ENCODE measurements around the gene RMND1.

RMND1 gene, protein sequence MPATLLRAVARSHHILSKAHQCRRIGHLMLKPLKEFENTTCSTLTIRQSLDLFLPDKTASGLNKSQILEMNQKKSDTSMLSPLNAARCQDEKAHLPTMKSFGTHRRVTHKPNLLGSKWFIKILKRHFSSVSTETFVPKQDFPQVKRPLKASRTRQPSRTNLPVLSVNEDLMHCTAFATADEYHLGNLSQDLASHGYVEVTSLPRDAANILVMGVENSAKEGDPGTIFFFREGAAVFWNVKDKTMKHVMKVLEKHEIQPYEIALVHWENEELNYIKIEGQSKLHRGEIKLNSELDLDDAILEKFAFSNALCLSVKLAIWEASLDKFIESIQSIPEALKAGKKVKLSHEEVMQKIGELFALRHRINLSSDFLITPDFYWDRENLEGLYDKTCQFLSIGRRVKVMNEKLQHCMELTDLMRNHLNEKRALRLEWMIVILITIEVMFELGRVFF

DNA sequence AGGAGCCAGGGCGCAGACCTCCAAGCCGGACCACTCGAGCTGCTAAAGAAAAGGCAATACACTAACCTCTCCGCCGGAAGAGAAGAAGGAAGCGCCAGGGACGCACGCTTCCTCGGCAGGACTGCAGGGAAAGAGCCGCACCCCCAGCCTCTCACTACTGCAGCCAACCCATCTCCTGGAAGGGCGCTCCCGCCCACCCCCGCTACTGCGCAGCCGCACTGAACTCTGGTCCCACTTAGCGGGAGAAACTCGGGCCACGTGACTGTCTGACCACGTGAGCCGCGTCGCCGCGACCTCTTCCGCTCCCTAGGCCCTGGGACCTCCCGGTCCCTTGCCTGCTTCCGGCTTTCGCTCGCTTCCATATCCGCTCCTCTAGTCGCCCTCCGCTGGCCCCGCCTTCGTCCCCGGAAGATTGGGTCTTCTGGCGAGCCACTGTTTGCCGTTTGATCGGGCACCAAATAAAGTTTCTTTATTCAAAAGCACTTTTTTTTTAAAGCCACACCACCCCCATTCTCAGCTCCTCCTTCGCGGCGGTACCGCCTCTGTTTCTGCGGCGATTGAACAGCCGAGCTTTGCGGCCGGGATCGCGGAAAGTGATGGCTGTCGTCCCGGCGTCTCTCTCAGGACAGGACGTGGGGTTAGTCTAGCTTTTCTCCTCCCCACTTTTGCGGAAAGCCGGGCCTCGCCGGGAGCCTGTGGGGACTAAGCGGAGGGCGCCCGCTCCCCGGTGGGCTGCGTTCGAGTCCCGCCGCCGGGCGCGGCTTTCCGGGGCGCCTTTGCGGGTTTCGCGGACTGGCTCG, at the start of gene RMND1:
RMND1 (minus strand) TSS at position 177 of the 800 bp plus-strand sequence. CDS start 6,315 bp downstream, outside the sequence.
- peak within 1 kb of the TSS; percentile 86 to 92 for H3K9ac ChIP-seq (ENCODE audit: low read depth in 1 of 2, low read length in 2 of 2)
- H3K4me1 ChIP-seq (ENCODE audit: control insufficient read depth in 2 of 2, insufficient read depth in 2 of 2, low read length in 2 of 2) = peaks cover 13 to 14% of the 10 kb centered on the region in 2 donors
- H3K36me3 ChIP-seq (ENCODE audit: control insufficient read depth in 2 of 2, insufficient read depth in 2 of 2, low read length in 2 of 2) = peaks cover 0 to 2% of the 10 kb centered on the region in 2 donors
- no peaks in the 10 kb centered on the region for H3K9me3 ChIP-seq (ENCODE audit: control insufficient read depth in 2 of 2, low read length in 2 of 2)
- peak within 1 kb of the TSS; percentile 85 to 91 for H3K27ac ChIP-seq (ENCODE audit: low read depth in 2 of 2, low read length in 2 of 2)
- H3K4me3 ChIP-seq (ENCODE audit: low read length in 2 of 2) = peak within 1 kb of the TSS; percentile 86 to 99
- H3K27me3 ChIP-seq (ENCODE audit: control insufficient read depth in 2 of 2, insufficient read depth in 2 of 2, low read length in 2 of 2) = no peaks in the 10 kb centered on the region

DNA sequence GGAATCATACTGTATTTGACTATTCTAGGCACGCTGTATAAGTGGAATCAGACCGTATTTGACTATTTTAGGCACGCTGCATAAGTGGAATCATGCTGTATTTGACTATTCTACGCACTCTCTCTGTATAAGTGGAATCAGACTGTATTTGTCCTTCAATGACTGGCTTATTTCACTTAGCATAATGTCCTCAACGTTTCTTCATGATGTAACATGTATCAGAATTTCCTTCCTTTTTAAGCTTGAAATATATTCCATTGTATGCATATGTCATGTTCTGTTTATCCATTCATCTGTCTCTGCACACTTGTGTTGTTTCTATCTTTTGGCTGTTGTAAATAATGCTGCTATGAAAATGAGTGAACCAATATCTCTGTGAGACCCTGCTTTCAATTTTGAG, 47.6 kb upstream of the RMND1 start:
- no peaks in the 10 kb centered on the region for H3K4me1 ChIP-seq (ENCODE audit: control insufficient read depth in 2 of 2, insufficient read depth in 2 of 2, low read length in 2 of 2)
- H3K4me3 ChIP-seq (ENCODE audit: low read length in 2 of 2) = no peak overlapping the region
- no peaks in the 10 kb centered on the region for H3K9me3 ChIP-seq (ENCODE audit: control insufficient read depth in 2 of 2, low read length in 2 of 2)
- no peaks in the 10 kb centered on the region for H3K36me3 ChIP-seq (ENCODE audit: control insufficient read depth in 2 of 2, insufficient read depth in 2 of 2, low read length in 2 of 2)
- H3K27ac ChIP-seq (ENCODE audit: low read depth in 2 of 2, low read length in 2 of 2) = no peak overlapping the region
- no peak overlapping the region for H3K9ac ChIP-seq (ENCODE audit: low read depth in 1 of 2, low read length in 2 of 2)
- peaks cover 4 to 5% of the 10 kb centered on the region in 2 donors for H3K27me3 ChIP-seq (ENCODE audit: control insufficient read depth in 2 of 2, insufficient read depth in 2 of 2, low read length in 2 of 2)

DNA sequence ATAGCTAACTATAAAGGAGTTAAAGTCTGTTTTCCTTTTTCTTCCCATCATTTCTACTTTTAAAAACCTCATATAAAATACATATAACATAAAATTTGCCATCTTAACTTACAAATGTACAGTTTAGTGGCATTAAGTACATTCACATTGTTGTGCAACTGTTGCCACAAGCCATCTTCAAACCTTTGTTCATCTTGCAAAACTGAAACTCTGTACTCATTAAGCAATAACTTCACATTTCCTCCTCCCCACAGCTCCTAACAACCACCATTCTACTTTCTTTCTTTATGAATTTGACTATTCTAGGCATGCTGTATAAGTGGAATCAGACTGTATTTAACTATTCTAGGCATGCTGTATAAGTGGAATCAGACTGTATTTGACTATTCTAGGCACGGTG, 46.4 kb upstream of the RMND1 start:
- Histone ChIP-seq H3K4me3 (ENCODE audit: low read length in 2 of 2) (no peak overlapping the region), H3K27ac (ENCODE audit: low read depth in 2 of 2, low read length in 2 of 2) (peak overlapping the region in 1 of 2 donors; percentile 5), H3K9ac (ENCODE audit: low read depth in 1 of 2, low read length in 2 of 2) (no peak overlapping the region)

DNA sequence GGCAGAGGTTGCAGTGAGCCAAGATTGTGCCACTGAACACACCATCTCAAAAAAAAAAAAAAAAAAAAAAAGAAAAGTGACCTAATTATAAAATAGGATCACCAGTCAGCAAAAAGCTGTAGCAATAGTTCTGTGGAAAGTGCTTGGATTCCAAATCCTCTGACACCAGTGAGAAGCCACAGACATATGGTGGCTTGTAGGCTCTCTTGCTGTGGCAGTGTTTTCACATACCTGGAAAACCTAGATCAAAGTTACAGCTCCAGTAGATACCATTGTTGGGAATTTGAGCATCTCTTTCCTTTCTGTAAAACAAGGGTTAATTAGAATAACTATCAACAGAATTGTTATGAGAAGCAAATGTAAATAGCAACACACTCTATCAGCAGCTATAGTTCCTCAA, 46.0 kb upstream of the RMND1 start:
- H3K9me3 ChIP-seq (ENCODE audit: control insufficient read depth in 2 of 2, low read length in 2 of 2) = no peaks in the 10 kb centered on the region
- H3K4me3 ChIP-seq (ENCODE audit: low read length in 2 of 2) = no peak overlapping the region
- peaks cover 13 to 17% of the 10 kb centered on the region in 2 donors for H3K27me3 ChIP-seq (ENCODE audit: control insufficient read depth in 2 of 2, insufficient read depth in 2 of 2, low read length in 2 of 2)
- H3K9ac ChIP-seq (ENCODE audit: low read depth in 1 of 2, low read length in 2 of 2) = no peak overlapping the region
- no peaks in the 10 kb centered on the region for H3K4me1 ChIP-seq (ENCODE audit: control insufficient read depth in 2 of 2, insufficient read depth in 2 of 2, low read length in 2 of 2)
- H3K27ac ChIP-seq (ENCODE audit: low read depth in 2 of 2, low read length in 2 of 2) = peak overlapping the region; percentile 5 to 11
- H3K36me3 ChIP-seq (ENCODE audit: control insufficient read depth in 2 of 2, insufficient read depth in 2 of 2, low read length in 2 of 2) = no peaks in the 10 kb centered on the region

More for the DNA sequence above, 46.4 kb upstream of the RMND1 start:
- no peaks in the 10 kb centered on the region for H3K36me3 ChIP-seq (ENCODE audit: control insufficient read depth in 2 of 2, insufficient read depth in 2 of 2, low read length in 2 of 2)
- no peaks in the 10 kb centered on the region for H3K4me1 ChIP-seq (ENCODE audit: control insufficient read depth in 2 of 2, insufficient read depth in 2 of 2, low read length in 2 of 2)
- no peaks in the 10 kb centered on the region for H3K9me3 ChIP-seq (ENCODE audit: control insufficient read depth in 2 of 2, low read length in 2 of 2)
- peaks cover 13 to 14% of the 10 kb centered on the region in 2 donors for H3K27me3 ChIP-seq (ENCODE audit: control insufficient read depth in 2 of 2, insufficient read depth in 2 of 2, low read length in 2 of 2)

DNA sequence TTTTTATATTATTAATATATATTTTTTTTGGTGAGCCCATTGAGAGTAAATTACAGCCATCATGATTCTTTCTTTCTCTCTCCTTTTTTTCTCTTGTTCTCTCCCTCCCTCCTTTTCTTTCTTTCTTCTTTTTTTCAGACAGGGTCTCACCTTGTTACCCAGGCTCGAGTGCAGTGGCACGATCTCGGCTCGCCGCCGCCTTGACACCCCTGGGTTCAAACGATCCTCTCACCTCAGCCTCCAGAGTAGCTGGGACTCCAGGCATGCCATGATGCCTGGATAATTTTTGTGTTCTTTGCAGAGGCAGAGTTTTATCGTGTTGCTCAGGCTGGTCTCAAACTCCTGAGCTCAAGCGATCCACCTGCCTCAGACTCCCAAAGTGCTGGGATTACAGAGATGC, 43.5 kb upstream of the RMND1 start:
- no peak overlapping the region for H3K27ac ChIP-seq (ENCODE audit: low read depth in 2 of 2, low read length in 2 of 2)

DNA sequence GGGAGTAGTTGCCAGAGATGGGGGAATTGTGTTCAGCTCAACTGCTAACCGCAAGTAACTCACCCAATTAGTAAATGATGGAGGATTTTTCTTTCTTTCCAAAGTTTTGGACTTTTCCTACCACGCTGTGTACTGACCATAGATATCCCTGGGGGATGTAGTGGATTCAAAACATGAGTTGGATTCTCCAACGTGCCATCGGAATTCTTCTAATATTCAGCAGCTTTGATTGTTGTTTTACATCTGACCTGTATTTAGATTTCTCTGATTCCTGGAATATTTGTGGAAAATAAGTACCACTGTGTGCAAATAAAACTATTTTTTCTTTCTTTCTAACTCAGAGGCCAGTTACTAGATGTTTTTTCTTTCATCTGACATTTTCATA, 43.0 kb upstream of the RMND1 start:
- H3K27me3 ChIP-seq (ENCODE audit: control insufficient read depth in 2 of 2, insufficient read depth in 2 of 2, low read length in 2 of 2) = peaks cover 13 to 17% of the 10 kb centered on the region in 2 donors

More for the DNA sequence above, 43.5 kb upstream of the RMND1 start:
- Histone ChIP-seq H3K4me1 (ENCODE audit: control insufficient read depth in 2 of 2, insufficient read depth in 2 of 2, low read length in 2 of 2) (no peaks in the 10 kb centered on the region), H3K9ac (ENCODE audit: low read depth in 1 of 2, low read length in 2 of 2) (no peak overlapping the region), H3K4me3 (ENCODE audit: low read length in 2 of 2) (no peak overlapping the region), H3K27me3 (ENCODE audit: control insufficient read depth in 2 of 2, insufficient read depth in 2 of 2, low read length in 2 of 2) (peaks cover 13 to 17% of the 10 kb centered on the region in 2 donors), H3K36me3 (ENCODE audit: control insufficient read depth in 2 of 2, insufficient read depth in 2 of 2, low read length in 2 of 2) (no peaks in the 10 kb centered on the region), H3K9me3 (ENCODE audit: control insufficient read depth in 2 of 2, low read length in 2 of 2) (no peaks in the 10 kb centered on the region)

DNA sequence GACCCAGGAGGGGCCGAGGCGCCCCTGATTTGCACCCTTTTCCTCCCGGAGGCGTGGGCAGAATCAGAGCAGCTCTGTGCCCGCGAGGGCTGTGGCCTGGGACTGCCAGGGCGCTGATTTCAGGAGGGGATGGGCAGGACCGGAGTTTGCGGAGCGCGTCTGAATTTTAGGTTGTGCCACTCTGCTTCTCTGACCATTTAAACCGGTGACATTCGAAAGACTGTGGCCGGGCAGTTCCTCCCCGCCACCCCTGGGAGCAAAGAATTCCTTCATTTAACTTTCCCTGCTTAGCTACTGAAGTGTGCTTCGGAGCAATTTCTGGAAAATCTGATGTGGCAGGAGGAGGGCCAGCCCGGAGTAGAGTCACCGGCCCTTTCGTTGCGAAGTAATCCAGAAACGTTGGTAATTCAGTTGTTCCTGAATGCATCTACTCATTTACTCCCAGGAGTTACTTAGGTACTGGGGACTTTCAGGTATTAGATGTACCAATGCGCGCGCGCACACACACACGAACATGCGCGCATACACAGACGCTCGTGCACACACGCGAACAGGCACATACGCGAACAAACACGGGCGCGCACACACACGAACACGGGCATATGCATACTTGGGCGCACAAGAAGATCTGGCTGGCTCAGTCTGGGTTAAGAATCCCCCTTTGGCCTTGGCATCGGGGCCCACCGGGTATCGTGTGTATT, 42.5 kb upstream of the RMND1 start:
- H3K27ac ChIP-seq (ENCODE audit: low read depth in 2 of 2, low read length in 2 of 2) = peak overlapping the region; percentile 58 to 70
- H3K36me3 ChIP-seq (ENCODE audit: control insufficient read depth in 2 of 2, insufficient read depth in 2 of 2, low read length in 2 of 2) = no peaks in the 10 kb centered on the region
- H3K9me3 ChIP-seq (ENCODE audit: control insufficient read depth in 2 of 2, low read length in 2 of 2) = no peaks in the 10 kb centered on the region
- H3K9ac ChIP-seq (ENCODE audit: low read depth in 1 of 2, low read length in 2 of 2) = peak overlapping the region; percentile 41 to 59
- H3K4me3 ChIP-seq (ENCODE audit: low read length in 2 of 2) = peak overlapping the region; percentile 56 to 69
- H3K27me3 ChIP-seq (ENCODE audit: control insufficient read depth in 2 of 2, insufficient read depth in 2 of 2, low read length in 2 of 2) = peaks cover 13 to 17% of the 10 kb centered on the region in 2 donors
- no peaks in the 10 kb centered on the region for H3K4me1 ChIP-seq (ENCODE audit: control insufficient read depth in 2 of 2, insufficient read depth in 2 of 2, low read length in 2 of 2)

More for the DNA sequence above, 43.0 kb upstream of the RMND1 start:
- Histone ChIP-seq H3K27ac (ENCODE audit: low read depth in 2 of 2, low read length in 2 of 2) (peak overlapping the region; percentile 58 to 70), H3K4me3 (ENCODE audit: low read length in 2 of 2) (peak overlapping the region; percentile 56 to 69), H3K9ac (ENCODE audit: low read depth in 1 of 2, low read length in 2 of 2) (peak overlapping the region in 1 of 2 donors; percentile 59), H3K4me1 (ENCODE audit: control insufficient read depth in 2 of 2, insufficient read depth in 2 of 2, low read length in 2 of 2) (no peaks in the 10 kb centered on the region), H3K36me3 (ENCODE audit: control insufficient read depth in 2 of 2, insufficient read depth in 2 of 2, low read length in 2 of 2) (no peaks in the 10 kb centered on the region), H3K9me3 (ENCODE audit: control insufficient read depth in 2 of 2, low read length in 2 of 2) (no peaks in the 10 kb centered on the region)

DNA sequence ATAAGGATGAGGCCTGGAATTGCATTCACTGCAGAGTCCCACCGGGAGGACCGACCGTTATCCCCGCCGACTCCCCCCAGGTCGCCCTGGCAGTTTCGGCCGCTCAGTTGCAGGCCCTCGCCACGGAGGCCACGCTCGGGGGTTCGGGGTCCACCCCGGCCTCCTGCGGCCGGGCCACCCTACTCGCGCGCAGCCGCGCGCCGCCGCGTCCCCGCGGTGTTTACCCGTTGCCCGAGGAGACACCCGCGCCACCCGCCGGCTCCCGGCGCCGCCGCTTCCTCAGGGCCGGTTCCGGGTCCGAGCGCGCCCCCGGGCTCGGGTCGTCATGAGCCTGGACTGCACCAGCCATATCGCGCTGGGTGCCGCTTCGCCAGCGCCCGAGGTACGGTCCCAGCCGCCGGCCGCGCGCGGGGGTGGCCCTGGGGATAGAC, 41.9 kb upstream of the RMND1 start, which contains the start of gene CCDC170:
CCDC170 (plus strand) TSS at position 214 of the 431 bp plus-strand sequence; CDS start at position 326, 112 bp downstream.
- no peaks in the 10 kb centered on the region for H3K36me3 ChIP-seq (ENCODE audit: control insufficient read depth in 2 of 2, insufficient read depth in 2 of 2, low read length in 2 of 2)
- no peaks in the 10 kb centered on the region for H3K4me1 ChIP-seq (ENCODE audit: control insufficient read depth in 2 of 2, insufficient read depth in 2 of 2, low read length in 2 of 2)
- no peaks in the 10 kb centered on the region for H3K9me3 ChIP-seq (ENCODE audit: control insufficient read depth in 2 of 2, low read length in 2 of 2)
- H3K4me3 ChIP-seq (ENCODE audit: low read length in 2 of 2) = peak within 1 kb of the TSS; percentile 56 to 70
- peaks cover 13 to 17% of the 10 kb centered on the region in 2 donors for H3K27me3 ChIP-seq (ENCODE audit: control insufficient read depth in 2 of 2, insufficient read depth in 2 of 2, low read length in 2 of 2)
- H3K9ac ChIP-seq (ENCODE audit: low read depth in 1 of 2, low read length in 2 of 2) = peak within 1 kb of the TSS; percentile 47 to 59
- peak within 1 kb of the TSS; percentile 58 to 70 for H3K27ac ChIP-seq (ENCODE audit: low read depth in 2 of 2, low read length in 2 of 2)

DNA sequence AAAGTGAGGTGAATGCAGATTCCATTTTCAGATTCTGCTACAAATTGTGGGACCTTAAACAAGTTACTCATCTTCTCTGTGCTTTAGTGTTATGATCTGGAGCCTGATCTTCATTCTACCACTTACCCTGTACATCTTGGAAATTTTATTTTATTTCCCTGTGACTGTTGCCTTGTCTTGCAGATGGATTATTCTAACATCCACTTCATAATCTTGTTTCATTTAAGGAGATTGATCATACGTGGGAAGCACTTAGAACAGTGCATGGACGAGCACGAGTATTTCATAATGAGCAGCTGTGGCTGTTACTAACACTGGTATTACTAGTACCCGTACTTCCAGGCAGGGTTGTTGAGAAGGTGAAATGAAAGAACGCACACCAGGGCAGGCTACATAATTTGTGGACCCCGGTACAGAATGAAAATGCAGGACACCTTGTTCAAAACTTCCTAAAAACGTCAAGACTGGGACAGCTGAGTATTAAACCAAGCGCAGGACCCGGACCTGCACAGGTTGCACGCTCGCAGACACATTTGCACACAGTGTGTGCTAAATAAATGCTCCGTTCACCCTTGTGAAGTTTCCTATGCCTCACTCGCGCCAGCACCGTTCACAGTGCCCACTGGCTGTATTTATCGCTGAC, 41.4 kb upstream of the RMND1 start:
- Histone ChIP-seq H3K9ac (ENCODE audit: low read depth in 1 of 2, low read length in 2 of 2) (peak overlapping the region in 1 of 2 donors; percentile 47), H3K27ac (ENCODE audit: low read depth in 2 of 2, low read length in 2 of 2) (peak overlapping the region; percentile 7 to 70), H3K36me3 (ENCODE audit: control insufficient read depth in 2 of 2, insufficient read depth in 2 of 2, low read length in 2 of 2) (no peaks in the 10 kb centered on the region), H3K4me3 (ENCODE audit: low read length in 2 of 2) (peak overlapping the region; percentile 56 to 70), H3K9me3 (ENCODE audit: control insufficient read depth in 2 of 2, low read length in 2 of 2) (no peaks in the 10 kb centered on the region), H3K4me1 (ENCODE audit: control insufficient read depth in 2 of 2, insufficient read depth in 2 of 2, low read length in 2 of 2) (no peaks in the 10 kb centered on the region), H3K27me3 (ENCODE audit: control insufficient read depth in 2 of 2, insufficient read depth in 2 of 2, low read length in 2 of 2) (peaks cover 13 to 17% of the 10 kb centered on the region in 2 donors)

Data from mucosa of rectum (tissue), 2 donors.